Tibial nerve (tissue), 4 donors: Measurements from ENCODE around the gene PPP1R2.

Source experiments
- EP300 ChIP-seq, 2 donors: sonication (generic); formaldehyde crosslinking; IDR thresholded peaks; one replicate each; pipeline ENCODE4 v1.6.1; 2017; ENCODE audit warnings: antibody characterized with exemption in 2 of 2, mild to moderate bottlenecking in 1 of 2
- POLR2A ChIP-seq, 2 donors: fragments of 450-650 bp; IDR thresholded peaks; one replicate each; pipeline ENCODE4 v1.6.1; 2017; ENCODE audit warnings: antibody characterized with exemption in 2 of 2, mild to moderate bottlenecking in 2 of 2, moderate library complexity in 2 of 2
- TF ChIP-seq, protein P1 (sequence below), 5 experiments: fragments of 200-600 bp in 3 of 5; fragments of 450-650 bp in 2 of 5; sonication (generic) in 3 of 5; IDR thresholded peaks; one replicate each; pipeline ENCODE4 v1.5.1; 2016 to 2019; ENCODE audit warnings: antibody characterized with exemption in 5 of 5, mild to moderate bottlenecking in 3 of 5, moderate library complexity in 2 of 5

DNA sequence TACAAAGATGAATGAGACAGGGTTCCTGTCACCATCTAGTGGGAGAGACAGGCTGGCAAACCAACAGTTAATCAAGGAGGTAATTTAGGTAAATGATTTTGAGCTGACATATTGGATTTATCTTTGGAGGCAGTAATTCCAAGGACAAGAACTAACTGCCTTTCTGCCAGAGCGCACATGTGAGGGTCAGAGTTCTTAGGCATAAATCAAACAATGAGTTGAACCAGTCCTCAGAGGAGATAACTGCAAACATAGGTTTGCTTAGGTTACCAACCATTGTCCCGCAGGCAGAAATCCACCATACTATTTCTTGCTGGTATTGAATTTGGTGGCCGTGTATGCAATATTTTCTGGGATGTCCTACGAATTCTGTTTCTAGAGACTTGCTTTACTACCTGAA lies 14.2 kb upstream of the PPP1R2 start:
- TF ChIP-seq, protein P1, sequence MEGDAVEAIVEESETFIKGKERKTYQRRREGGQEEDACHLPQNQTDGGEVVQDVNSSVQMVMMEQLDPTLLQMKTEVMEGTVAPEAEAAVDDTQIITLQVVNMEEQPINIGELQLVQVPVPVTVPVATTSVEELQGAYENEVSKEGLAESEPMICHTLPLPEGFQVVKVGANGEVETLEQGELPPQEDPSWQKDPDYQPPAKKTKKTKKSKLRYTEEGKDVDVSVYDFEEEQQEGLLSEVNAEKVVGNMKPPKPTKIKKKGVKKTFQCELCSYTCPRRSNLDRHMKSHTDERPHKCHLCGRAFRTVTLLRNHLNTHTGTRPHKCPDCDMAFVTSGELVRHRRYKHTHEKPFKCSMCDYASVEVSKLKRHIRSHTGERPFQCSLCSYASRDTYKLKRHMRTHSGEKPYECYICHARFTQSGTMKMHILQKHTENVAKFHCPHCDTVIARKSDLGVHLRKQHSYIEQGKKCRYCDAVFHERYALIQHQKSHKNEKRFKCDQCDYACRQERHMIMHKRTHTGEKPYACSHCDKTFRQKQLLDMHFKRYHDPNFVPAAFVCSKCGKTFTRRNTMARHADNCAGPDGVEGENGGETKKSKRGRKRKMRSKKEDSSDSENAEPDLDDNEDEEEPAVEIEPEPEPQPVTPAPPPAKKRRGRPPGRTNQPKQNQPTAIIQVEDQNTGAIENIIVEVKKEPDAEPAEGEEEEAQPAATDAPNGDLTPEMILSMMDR (IDR thresholded peaks at IDR 0.05): no peak
- no peak for TF ChIP-seq EP300 (IDR thresholded peaks at IDR 0.05)
- no peak for TF ChIP-seq POLR2A (IDR thresholded peaks at IDR 0.05)
